GM21515 (cell line): ENCODE results near the gene IL17F.

Experiments
- ATAC-seq: cut with Tn5 transposase; IDR thresholded peaks from one replicate; pipeline ENCODE4 v1.9.1; 2021; ENCODE audit not compliant: unreplicated experiment

IL17F gene

DNA sequence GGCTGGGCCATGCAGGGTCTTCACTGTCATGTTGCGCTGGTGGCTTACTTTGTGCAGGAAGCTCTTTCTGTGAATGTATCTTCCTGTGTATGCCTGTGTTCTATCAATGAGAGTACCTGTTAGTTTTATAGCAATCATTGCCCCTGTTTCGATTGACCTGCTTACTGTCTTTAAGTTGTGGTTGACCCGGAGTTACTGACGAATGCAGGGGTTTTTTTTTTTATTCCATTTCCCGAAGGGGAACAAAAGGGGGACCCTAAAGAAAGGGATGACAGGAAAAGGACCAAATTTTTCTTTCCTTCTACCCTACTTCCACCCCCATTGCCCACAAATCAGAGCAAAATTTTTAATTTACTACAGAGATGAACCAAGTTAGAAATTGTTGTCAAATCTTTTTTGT is at the start of gene IL17F:
Gene IL17F (minus strand): TSS at position 101 of the 400 bp plus-strand sequence. CDS start 71 bp downstream, at position 30.
- no peak for ATAC-seq

DNA sequence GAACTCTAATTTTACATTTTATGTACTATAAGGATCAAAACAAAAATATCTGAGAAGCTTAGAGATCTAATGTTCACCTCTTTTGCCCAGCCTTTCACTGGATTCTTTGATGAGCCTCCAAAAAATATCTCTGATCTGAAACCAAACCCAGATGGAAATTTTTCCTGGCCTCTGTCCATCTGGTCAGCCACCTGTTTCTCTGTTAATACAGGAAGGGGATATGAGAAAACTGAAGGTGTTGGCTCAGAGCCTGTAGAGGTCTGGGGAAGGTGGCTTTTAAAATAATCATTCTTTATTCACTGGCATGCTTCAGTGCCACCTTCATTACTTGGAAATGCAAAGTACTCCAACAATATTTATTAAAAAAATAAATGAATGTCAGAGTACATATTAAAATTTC is 48.8 kb upstream of the IL17F start:
- ATAC-seq: no peak

DNA sequence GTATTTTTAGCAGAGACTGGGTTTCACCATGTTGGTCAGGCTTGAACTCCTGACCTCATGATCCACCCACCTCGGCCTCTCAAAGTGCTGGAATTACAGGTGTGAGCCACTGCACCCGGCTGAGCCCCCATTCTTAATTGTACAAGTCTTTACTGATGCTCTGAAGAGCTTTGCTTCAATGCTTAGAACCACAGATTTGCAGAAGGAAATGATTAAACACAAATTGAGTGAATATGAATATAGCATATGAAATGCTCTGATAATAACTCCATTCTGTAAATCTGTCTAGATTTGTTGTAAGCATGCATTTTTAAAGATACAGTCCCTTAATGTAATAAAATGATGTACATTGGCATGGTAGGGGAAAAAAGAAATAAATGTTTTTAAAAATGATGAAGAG is 44.5 kb upstream of the IL17F start:
- ATAC-seq: no peak

DNA sequence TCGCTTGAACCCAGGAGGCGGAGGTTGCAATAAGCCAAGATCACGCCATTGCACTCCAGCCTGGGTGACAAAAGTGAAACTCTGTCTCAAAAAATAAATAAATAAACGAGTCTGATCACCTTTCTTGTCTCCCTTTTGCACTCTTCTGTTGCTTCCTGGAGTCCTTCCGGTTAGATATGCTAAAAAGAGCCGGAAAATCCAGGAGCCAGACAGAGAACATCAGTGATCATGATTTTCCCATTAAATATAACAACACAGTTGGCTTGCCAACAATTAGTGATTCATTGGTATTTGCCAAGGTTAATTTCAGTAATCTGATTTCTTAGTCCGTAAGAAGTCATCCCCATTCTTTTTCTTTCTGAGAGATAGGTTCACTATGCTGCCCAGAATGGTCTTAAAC is 43.9 kb upstream of the IL17F start:
- ATAC-seq: no peak

DNA sequence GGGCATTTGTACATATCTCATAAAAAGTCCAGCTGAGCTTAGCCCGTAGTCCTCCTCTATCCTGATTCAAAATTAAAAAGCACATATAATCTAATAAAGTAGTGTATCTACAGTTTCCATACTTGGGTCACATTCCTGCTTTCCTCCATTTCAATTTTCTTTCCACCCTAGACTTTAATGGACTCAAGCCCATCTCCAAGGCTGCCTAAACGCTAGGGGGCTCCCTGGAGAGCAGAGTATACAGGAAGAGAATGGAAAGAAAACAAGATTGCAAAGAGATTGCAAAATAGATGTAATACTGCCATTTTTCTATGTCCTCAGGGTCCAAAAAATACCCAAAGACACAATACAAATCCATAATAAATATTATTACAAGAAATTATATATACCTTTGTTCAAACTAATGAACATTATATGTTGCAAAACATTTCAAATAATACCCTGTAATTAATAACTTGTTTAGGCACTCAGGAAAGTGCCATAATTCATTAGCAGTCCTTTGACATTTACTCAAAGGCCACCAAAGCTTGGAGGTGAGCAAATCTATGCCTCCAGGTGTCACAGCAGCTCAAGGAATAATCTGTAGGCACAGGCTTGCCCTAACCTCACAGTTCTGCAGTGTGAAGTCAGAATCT is 42.6 kb upstream of the IL17F start:
- no peak for ATAC-seq

DNA sequence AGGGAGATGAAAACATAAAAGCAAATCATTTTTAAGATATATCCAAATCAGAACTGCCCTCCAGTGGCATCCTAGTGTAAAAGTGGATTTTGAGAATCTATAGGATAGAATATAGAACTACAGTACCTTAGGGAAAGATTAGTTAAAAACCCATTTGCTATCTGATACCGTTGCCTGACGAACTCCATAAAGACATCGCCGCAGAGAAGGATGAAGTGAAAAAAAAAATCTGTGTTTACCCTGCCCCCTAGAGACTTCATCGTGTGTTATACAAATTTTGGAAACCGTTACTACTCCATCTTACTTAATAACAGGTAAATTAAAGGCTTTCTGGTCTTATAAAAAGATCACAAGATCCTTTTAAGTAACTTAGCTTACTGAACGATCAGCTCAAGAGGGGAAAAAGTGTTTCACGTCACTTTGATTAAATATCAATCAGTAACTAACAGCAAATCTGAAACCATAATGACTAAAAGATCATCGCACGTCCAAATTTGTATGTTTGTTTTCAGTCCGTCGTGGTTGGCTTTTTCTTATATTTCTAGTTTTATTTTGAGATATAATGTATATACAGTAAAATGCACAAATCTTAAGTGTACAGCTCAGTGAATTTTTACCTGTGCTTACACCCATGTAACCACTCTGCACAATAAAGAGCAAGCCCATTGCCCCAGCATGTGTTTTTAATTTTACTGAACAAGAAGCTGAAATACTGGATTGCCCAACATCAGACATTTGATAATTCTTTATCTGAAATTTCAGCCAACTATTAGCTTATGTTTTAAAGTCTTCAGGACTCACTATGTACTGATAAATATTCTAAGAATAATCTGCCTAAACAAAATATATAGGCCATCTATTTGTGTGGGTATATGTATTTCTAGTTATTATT is 41.1 kb upstream of the IL17F start:
- no peak for ATAC-seq

DNA sequence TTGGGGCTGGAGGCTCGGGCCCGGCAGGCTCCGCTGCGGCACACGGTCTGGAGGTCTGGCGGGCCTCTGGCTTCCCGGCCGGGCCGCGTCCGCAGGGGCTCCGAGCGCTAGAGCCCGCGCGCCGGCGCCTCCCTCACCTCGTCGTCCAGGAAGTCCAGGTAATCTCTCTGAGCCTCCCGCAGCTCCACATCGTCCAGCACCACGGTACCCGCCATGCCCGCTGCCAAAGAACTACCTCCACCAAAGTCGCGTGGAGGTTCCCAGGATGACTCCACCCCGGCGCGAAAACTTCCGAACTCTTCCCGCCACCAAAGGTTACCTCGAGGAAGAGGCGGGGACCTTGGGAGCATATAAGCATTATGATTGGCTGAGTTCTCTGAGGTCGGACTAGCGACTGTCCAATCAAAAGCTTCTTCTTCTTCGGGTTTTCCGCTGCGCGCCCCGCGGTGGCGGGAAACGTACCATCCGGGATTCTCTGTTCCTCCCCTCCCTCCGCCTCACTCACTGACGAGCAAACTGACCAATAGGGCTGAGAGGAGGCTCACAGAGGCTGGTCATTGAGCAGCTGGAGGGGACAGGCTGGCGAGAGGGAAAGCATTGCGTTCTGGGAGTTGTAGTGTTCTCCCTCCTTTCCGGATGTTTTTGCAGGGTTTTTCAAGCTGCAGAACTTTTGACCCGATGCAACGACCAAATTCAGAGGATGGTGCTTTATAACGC is 40.3 kb upstream of the IL17F start, which contains the start of gene MCM3:
Gene MCM3 (minus strand): TSS at position 283 of the 717 bp plus-strand sequence. CDS start 68 bp downstream, at position 215.
- peak; percentile 98 for ATAC-seq

DNA sequence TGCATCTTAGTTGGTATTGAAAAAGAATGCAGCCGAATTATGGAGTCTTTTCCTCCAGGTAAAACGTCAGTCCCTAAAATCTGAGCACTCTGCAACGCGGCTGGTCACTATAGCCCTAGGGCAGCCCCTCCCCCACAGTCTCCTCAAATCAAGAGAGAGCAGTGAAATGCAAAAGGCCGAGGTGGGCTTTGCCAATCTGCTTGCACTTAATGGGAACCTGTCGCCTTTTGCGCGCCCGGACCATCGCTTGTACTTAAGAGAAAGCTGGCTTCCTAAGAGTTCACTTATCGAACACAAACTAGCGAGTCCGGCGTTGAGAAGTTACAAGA is 39.8 kb upstream of the IL17F start:
- ATAC-seq: no peak

DNA sequence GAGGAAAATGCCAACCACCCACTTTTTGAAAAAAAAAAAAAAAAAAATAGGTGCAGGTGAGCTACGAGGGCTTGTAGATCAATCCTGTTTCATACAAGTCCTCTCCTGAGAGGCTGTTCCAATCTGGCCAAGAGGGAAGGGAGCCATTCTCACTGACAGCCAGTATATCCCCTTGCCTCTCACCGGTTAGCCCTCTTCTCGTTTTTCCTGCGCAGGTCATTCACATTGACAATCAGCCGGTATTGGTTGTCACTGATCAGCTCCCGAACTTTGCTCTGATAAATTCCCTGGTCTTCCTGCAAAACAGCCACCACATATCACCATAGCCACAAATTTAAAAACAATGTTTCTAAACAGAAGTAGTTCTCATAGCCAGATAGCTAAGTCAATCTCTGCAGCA is 38.8 kb upstream of the IL17F start:
- ATAC-seq: no peak

DNA sequence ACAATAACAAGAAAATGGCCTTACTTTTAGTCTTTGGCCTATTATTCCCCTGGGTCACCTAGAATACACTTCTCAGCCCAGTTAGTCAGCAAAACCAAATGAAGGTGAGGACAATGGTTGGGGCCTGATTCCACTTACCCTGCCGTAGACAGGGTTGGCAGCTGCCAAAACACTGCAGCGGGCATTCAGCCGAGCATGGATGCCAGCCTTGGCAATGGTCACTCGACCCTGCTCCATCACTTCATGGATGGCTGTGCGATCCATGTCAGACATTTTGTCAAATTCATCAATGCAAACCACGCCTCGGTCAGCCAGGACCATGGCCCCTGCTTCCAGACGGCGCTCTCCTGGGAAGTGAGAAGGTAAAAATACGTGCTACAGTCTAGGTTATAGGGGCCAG is 31.8 kb upstream of the IL17F start:
- ATAC-seq: no peak

DNA sequence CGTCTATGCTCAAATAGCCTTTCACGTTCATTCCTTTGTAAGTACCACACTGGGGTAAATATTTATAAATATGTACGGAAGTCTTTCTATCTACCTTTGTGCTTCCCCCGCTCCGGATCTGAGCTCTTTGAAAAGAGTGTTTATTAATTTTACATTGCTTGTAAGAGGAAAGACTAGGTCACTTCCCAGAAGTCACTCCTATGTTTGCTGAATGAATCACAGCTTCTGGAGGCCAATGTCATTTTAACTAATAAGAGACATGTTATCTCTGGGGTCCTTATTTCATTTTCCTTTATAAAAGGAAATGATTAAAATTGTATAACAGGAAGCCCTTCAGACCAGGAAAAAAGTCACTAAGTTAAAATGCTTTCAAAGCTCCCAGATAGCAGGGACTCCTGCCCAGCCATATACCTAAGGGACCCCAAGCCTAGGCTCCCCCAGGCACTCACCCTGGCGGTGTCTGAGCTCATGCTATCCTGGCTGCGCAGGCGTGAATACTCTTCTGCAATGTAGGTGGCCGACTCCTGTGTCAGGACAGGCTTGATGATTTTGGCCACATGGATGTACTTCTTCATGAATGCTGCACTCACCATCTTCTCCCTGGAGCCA is 27.7 kb upstream of the IL17F start:
- no peak for ATAC-seq

DNA sequence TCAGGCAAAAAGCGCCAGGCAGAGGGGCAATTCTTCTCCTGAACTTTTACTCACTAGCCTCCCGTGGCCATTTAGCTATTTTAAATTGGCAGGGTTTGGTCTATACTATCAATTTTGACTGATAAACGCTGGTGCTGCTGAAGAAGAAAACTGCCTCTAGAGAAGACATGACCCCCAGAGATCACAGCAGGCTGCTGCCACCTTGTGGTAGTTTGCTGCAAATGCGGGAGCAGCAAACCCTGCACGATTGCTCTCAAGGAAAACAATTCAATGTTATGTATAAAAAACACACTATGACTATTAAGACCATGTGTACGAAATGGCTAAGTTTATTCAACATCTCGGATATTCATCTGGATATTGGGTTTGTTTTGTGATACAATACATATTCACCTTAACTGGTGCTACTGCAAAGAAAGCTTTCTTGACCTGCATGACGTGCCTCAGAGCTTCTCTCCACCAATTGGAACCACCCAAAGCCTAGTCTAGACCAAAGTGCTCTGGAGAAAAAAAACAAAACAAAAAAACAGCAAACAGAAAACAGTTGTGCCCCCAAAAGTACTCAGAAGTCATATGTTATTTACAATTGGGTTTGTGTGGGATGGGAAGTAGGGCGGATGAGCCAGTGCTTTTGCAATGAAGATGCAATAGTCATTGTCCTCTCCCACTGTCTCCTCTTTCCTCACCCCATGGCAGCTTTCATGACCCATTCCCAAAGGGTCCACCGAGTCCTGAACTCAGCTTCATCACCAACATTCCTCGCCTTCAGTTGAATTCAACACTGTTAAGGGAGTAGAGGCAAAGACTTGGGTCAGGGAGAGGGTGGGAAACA is 19.6 kb upstream of the IL17F start:
- ATAC-seq: peak; percentile 74

DNA sequence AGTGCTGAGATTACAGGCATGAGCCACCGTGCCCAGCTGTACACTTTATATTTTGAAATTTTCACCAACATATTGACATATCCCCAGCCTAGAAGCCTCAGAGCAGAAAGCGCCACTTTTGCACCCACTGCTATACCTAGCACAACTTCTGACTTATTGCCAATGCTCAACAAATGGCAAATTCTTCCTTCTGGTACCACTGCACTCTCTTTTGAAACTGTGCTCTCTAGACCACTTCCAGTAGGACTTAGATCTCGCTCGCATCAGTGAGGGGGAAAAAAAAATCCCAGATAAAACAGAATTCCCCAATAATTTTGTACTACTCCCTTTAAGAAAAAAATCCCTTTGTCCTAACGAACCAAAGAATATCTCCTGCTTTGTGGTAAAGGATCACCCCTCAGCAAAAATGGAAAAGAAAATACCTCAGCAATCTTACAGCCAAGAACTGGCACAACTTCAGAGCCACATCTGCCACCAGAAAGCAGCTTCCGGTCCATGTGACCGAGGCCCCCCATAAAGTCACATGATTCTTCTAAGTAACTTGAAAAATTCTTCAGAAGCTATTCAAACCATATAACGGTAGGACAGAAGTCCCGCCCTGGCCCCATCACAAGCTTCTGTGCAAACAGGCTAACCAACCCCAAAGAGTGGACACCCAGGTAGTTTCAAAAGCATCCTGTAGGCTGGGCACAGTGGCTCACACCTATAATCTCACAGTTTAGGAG is 18.5 kb upstream of the IL17F start:
- no peak for ATAC-seq

DNA sequence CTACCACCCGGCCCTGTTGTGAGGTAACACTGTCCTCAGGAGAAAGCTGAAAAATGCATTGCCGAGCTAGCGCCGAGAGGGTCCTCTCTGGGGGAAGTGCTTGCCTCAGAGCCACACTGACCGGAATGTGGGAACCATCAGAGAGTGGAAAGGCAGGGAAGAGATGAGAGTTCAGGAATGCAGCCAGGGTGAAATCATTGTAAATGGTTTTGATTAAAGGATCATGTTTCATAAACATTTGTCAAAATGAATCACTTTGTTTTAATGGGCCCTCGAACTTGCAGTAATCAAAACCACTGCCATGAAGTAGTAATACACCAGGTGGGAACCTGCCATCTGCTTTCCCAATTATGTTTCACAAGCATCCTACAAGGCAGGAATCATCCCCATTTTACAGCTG is 16.9 kb upstream of the IL17F start:
- ATAC-seq: no peak

DNA sequence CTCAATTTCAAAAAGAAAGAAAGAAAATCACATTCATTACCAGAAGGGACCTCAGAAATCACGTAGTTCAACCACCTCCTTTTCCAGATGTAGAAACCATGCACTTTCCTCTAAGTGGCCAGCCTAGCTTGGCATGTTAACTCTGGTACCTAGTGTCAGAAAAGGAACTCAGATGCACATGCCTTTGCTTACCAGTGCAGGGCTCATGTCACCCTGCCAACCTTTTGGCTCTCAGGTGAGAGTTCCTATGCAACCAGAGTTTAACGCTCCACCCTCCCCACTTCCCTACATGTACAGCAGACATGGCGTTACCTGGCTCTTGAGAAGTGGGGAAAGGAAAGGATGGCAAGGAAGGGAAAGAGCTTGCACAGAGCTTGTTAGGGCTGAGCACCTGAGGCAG is 16.3 kb upstream of the IL17F start:
- ATAC-seq: no peak

DNA sequence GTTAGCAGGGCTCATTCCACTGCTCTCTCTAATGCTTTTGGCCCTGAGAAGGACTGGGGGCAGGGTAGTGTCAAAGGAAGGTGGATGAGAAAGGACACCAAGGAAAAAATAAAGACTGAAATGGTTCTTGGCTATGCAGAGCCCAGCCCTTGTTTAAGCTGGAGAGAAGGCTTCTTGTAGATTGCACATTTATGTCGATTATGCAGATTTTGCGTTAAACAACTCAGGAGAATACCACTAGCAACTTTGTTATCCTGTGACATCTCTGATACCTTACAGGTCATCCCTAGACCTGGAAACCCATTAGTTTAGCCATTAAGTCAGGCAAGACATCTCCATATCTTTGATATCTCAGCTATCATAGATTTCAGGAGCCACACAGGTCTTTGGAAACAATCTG is 11.1 kb upstream of the IL17F start:
- ATAC-seq: no peak

DNA sequence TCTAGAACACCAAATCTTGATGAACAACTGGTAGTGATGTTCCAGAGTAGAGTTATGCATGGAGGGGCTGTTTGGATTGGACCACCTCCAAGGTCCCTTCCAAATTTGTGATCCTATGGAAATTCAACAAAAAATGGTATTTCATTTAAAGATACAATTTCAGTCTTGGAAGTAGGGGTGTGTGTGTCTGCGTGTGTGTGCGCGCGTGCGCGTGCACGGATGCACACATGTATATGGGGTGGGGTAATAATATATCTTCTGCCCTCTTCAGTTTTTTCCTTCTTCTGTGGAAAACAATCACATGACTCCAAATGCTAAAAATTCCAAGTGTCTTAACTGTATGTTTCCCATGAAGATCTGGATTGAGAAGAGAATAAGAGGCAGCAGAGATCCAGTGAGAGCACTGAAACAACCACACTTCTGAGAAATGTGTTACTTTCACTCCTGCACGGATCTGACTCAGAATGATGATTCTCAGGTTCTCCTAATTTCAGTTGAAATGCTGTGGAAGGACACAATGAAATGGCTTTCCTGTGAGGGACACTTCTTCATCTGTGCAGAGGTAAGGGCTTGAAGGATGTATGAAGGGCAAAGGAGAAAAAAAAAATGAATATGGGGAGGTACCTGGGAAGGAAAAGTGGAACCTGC is 10.6 kb upstream of the IL17F start:
- ATAC-seq: no peak

DNA sequence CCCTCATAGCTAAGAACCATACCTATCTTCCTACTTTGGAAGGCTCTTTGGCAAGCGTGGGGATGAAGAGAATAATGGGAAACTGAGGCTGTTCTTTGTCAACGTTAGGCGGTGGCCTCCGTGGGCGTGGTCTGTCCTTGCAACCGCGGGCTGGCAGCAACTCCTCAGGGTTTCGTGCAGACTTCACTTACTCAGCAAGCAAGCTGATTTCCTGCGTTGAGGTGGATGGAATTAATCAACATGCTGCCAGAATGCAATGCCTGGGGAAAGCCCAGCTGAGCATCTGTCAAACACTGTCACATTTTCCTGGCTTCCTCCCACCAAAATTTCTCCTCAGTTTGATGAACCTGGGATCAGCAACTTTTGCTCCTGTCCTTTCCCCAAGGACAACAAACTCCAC is 9.2 kb upstream of the IL17F start:
- no peak for ATAC-seq

DNA sequence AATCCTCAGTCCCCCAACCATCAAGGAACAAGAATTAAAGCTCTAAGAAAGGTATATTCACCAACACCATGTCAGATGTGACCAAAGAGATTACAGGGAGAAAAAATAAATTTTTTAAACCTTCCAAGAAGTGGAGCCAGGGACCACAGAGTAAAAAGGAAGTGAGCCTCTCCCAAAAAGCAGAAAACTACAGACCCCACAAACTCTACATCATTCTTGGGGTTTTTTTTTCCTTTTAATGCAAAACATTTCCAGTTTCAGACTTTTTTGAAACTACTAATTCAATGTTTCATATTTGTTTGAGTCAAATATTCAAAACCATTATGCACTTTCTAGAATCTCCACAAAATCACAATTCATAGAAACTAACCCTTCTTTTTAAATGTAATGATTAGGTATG is 6.8 kb upstream of the IL17F start:
- no peak for ATAC-seq
